Endothelial cell of umbilical vein (primary cell): ENCODE measurements around the gene CS. TPM values are rescaled to one million over a fixed set of nuclear protein-coding genes. Genes with fewer than 3 reads are reported as not detected.

Experiments
- BruUV-seq: library from RNA; stranded (reverse); fragments of 400-500 nt; replicated peaks from 2 replicates; lab custom pipeline; 2021; lab: Mats Ljungman, UMichigan
- CTCF ChIA-PET: fragments of 300-600, 350-600 bp; sonication (Branson Sonifier 250); formaldehyde crosslinking; loops from one replicate; lab custom pipeline; 2021; ENCODE audit warnings: antibody characterized with exemption, inconsistent platforms; lab: Charles Lee
- POLR2A ChIA-PET: fragments of 300-600, 350-600 bp; sonication (Branson Sonifier 250); formaldehyde crosslinking; loops from one replicate; lab custom pipeline; 2021; ENCODE audit warnings: antibody characterized with exemption, inconsistent platforms; lab: Charles Lee
- DNase-seq: peaks from one replicate; pipeline ENCODE4 v3.0.0-alpha.2; 2011; ENCODE audit warnings: low read depth, low spot score
- FAIRE-seq: peaks from 2 replicates; lab custom pipeline; 2011; peaks lifted over from hg19 to GRCh38; lab: Jason Lieb, UNC
- H2AFZ ChIP-seq: 2 replicates; pipeline ENCODE4 v1.6.0; 2012; ENCODE audit warnings: low read depth, low read length, control low read depth, inconsistent platforms
- H3K27ac ChIP-seq: 2 replicates; pipeline ENCODE4 v1.5.1; 2011; ENCODE audit warnings: low read depth, mild to moderate bottlenecking, control low read depth, low read length, moderate library complexity; ENCODE audit not compliant: insufficient read depth
- H3K27me3 ChIP-seq, 2 experiments: 2 replicates each; pipeline versions ENCODE4 v1.6.0 to v1.6.1; 2011; ENCODE audit warnings: low read length in 2 of 2, mixed read lengths in 1 of 2; ENCODE audit not compliant: control insufficient read depth in 2 of 2, insufficient read depth in 2 of 2
- H3K36me3 ChIP-seq, 2 experiments: 2 replicates in 1 of 2; 3 replicates in 1 of 2; pipeline ENCODE4 v1.5.1; 2011; ENCODE audit warnings: low read length in 2 of 2, mild to moderate bottlenecking in 1 of 2, moderate library complexity in 1 of 2; ENCODE audit not compliant: control insufficient read depth in 2 of 2, insufficient read depth in 2 of 2; ENCODE audit errors: extremely low read depth in 1 of 2
- H3K4me1 ChIP-seq: 3 replicates; pipeline ENCODE4 v1.5.1; 2011; ENCODE audit warnings: mild to moderate bottlenecking, low read length; ENCODE audit not compliant: control insufficient read depth, insufficient read depth; ENCODE audit errors: extremely low read depth
- H3K4me2 ChIP-seq: 2 replicates; pipeline ENCODE4 v1.6.1; 2011; ENCODE audit warnings: low read length, control low read depth, mixed read lengths; ENCODE audit not compliant: insufficient read depth
- H3K4me3 ChIP-seq, 3 experiments: fragments of 200-600 bp in 1 of 3; sonication (generic), shearing (Covaris generic) in 1 of 3; replicated peaks in 1 of 3; 2 replicates each; pipeline ENCODE4 v1.5.1; 2011 to 2016; ENCODE audit warnings: control low read depth in 3 of 3, low read length in 3 of 3, mild to moderate bottlenecking in 2 of 3, inconsistent platforms in 1 of 3, low read depth in 1 of 3, moderate library complexity in 1 of 3; ENCODE audit not compliant: insufficient read depth in 1 of 3
- H3K79me2 ChIP-seq: 2 replicates; pipeline ENCODE4 v1.6.0; 2012; ENCODE audit warnings: low read length, inconsistent platforms; ENCODE audit not compliant: control insufficient read depth, insufficient read depth
- H3K9ac ChIP-seq: replicated peaks from 2 replicates; pipeline ENCODE3; 2011; ENCODE audit warnings: low read length, control low read depth; ENCODE audit not compliant: insufficient read depth; ENCODE audit errors: extremely low read depth
- H3K9me1 ChIP-seq: replicated peaks from 3 replicates; pipeline ENCODE4 v1.6.0; 2011; ENCODE audit warnings: mild to moderate bottlenecking, low read length; ENCODE audit not compliant: control insufficient read depth, insufficient read depth; ENCODE audit errors: extremely low read depth
- H3K9me3 ChIP-seq: replicated peaks from 2 replicates; pipeline ENCODE4 v1.5.1; 2012; ENCODE audit warnings: low read length, inconsistent platforms; ENCODE audit not compliant: control insufficient read depth, insufficient read depth
- H4K20me1 ChIP-seq: replicated peaks from 2 replicates; pipeline ENCODE3; 2011; ENCODE audit warnings: mild to moderate bottlenecking, low read length; ENCODE audit not compliant: control insufficient read depth, insufficient read depth; ENCODE audit errors: extremely low read depth
- MYC ChIP-seq: IDR thresholded peaks from one replicate; pipeline ENCODE4 v1.6.1; 2011; ENCODE audit warnings: mild to moderate bottlenecking, low read depth, low read length
- POLR2A ChIP-seq: IDR thresholded peaks from 2 replicates; pipeline ENCODE4 v1.6.1; 2012; ENCODE audit warnings: low read depth, mild to moderate bottlenecking, control low read depth, low read length
- POLR2AphosphoS5 ChIP-seq: IDR thresholded peaks from 2 replicates; pipeline ENCODE4 v1.6.1; 2012; ENCODE audit warnings: low read depth, mild to moderate bottlenecking, control low read depth, low read length, moderate library complexity; ENCODE audit not compliant: insufficient read depth
- dilution Hi-C: fragments of 300-500 bp; cut with MboI; formaldehyde crosslinking; loops from one replicate; pipeline ENCODE4 v1.15.0; 2019; ENCODE audit warnings: low sequenced_read_pairs; ENCODE audit not compliant: extremely low pct_ligation_motif_present
- intact Hi-C: fragments of 100-400 bp; cut with micrococcal nuclease; formaldehyde crosslinking; loops from one replicate; pipeline ENCODE4 v1.10.0; 2022
- polyA plus RNA-seq, 4 experiments: library from polyadenylated mRNA; depleted of rRNA in 3 of 4; stranded (reverse) in 3 of 4; unstranded in 1 of 4; fragments of >200 nt; gene quantifications; 2 replicates each; pipeline versions ENCODE4 v1.2.1 to v1.2.3, GENCODE V29; 2011 to 2012; ENCODE audit warnings: missing spikeins in 1 of 4
- total RNA-seq: library from RNA; stranded (reverse); gene quantifications from 2 replicates; pipeline ENCODE4 v1.2.3, GENCODE V29; 2021
- TF ChIP-seq, protein P1 (sequence below), 2 donors: IDR thresholded peaks; 1 replicate in 1 of 2; 2 replicates in 1 of 2; pipeline ENCODE4 v1.5.1; 2011; ENCODE audit warnings: low read length in 2 of 2, mild to moderate bottlenecking in 2 of 2, moderate library complexity in 2 of 2, control low read depth in 1 of 2, inconsistent platforms in 1 of 2, low read depth in 1 of 2; ENCODE audit not compliant: insufficient read depth in 1 of 2; ENCODE audit errors: extremely low read depth in 1 of 2
- TF ChIP-seq, protein P2 (sequence below): IDR thresholded peaks from 2 replicates; pipeline ENCODE4 v1.6.1; 2011; ENCODE audit not compliant: insufficient read depth, insufficient read length

Gene CS
- total and polyA plus RNA-seq, 2 donors (not counting 3 experiments of a cell fraction or from before 2014, with no cell fraction given) = 129 to 312 TPM

DNA sequence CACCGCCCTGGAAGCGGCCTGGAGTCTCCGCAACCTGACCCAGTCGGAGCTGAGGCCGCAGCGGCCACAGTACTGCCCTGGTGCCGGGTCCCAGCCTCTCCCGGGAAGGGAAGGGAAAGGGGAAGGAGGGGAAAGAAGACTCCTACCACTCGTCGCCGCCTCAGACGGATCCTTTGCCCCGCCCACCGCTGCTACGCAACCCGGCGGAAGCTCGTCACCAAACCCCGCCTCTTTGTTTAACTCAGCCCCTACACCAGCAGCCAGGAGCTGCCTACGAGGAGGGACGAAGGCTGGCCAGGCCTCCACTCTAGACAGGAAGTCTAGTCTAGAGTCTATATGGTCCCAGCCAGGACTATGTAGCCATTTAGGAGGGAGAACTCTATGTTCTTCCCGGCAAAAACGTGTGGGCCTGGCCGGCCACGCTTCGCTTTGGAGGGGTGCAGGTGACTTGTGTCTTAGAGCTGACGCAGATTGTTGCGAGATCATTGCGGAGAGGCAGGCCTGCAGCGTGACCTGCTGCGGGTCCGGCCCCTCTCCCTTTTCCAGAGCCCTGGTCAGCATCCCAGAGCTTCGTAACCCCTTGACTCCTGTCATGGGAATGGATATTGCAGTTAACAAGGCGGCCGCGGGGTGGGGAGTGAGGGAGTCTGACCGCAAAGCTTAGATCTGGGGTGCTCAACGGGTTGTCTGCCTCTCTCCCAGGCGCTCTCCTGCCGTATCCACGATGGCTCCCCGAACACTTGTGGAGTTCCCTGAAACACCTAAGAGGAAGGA lies 78.2 kb downstream of the CS start, which contains the start of gene RNF41:
Gene RNF41, minus strand, starts transcription at position 166 of the 774 bp plus-strand sequence. CDS start 7,875 bp downstream, outside the sequence.
- TF ChIP-seq, protein P1, sequence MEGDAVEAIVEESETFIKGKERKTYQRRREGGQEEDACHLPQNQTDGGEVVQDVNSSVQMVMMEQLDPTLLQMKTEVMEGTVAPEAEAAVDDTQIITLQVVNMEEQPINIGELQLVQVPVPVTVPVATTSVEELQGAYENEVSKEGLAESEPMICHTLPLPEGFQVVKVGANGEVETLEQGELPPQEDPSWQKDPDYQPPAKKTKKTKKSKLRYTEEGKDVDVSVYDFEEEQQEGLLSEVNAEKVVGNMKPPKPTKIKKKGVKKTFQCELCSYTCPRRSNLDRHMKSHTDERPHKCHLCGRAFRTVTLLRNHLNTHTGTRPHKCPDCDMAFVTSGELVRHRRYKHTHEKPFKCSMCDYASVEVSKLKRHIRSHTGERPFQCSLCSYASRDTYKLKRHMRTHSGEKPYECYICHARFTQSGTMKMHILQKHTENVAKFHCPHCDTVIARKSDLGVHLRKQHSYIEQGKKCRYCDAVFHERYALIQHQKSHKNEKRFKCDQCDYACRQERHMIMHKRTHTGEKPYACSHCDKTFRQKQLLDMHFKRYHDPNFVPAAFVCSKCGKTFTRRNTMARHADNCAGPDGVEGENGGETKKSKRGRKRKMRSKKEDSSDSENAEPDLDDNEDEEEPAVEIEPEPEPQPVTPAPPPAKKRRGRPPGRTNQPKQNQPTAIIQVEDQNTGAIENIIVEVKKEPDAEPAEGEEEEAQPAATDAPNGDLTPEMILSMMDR (IDR thresholded peaks at IDR 0.05; ENCODE audit: extremely low read depth in 1 of 2, insufficient read depth in 1 of 2, low read depth in 1 of 2, low read length in 2 of 2) = peak in 1 of 2 donors; percentile 25
- TF ChIP-seq MYC = no peak
- peak; percentile 90 for TF ChIP-seq POLR2A
- TF ChIP-seq POLR2AphosphoS5 = peak; percentile 89
- TF ChIP-seq, protein P2, sequence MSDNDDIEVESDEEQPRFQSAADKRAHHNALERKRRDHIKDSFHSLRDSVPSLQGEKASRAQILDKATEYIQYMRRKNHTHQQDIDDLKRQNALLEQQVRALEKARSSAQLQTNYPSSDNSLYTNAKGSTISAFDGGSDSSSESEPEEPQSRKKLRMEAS = peak; percentile 3
- Histone ChIP-seq H3K9ac (peak within 1 kb of the TSS; percentile 94), H4K20me1 (no peaks in the 10 kb centered on the region), H3K4me2 (peak within 1 kb of the TSS; percentile 71), H3K36me3 (no peaks in the 10 kb centered on the region), H3K27ac (peak within 1 kb of the TSS; percentile 95), H3K79me2 (peaks cover 23% of the 10 kb centered on the region), H2AFZ (peak within 1 kb of the TSS; percentile 57), H3K9me3 (no peaks in the 10 kb centered on the region), H3K27me3 (no peaks in the 10 kb centered on the region), H3K9me1 (no peaks in the 10 kb centered on the region), H3K4me1 (peaks cover 19% of the 10 kb centered on the region), H3K4me3 (peak within 1 kb of the TSS; percentile 80 to 93 (median 82))
- ChIA-PET CTCF (interaction anchor here (0.8 to 4.0 kb wide), 21 partner anchors 10 to 484 kb away, joined by 3 to 75 read pairs (median 6); partner anchors contain the start of genes ANKRD52, ESYT1, SMARCC2 and ZC3H10), POLR2A (interaction anchor here (0.6 to 3.2 kb wide), 13 partner anchors 10 to 227 kb away, joined by 3 to 37 read pairs (median 6); partner anchors contain the start of genes ANKRD52, CNPY2, ESYT1 and SMARCC2)
- TSS peak; percentile 72 for BruUV-seq
- intact Hi-C loops (no loop called here), dilution Hi-C loops (no loop called here)
- FAIRE-seq (peak; percentile 97), DNase-seq (peak; percentile 98)

Other genes starting within 250 kb of the CS start
- 0.11 TPM in 1 of 2 replicates, not detected in the other for gene ERBB3, start 220.2 kb downstream of the CS start, total RNA-seq
- 0.08 and 1.5 TPM in 2 replicates for gene ERBB3, start 220.2 kb downstream of the CS start, polyA plus RNA-seq
- 170 and 188 TPM in 2 replicates for gene PA2G4, start 195.8 kb downstream of the CS start, total RNA-seq
- 94.2 and 121 TPM in 2 replicates for gene PA2G4, start 195.8 kb downstream of the CS start, polyA plus RNA-seq
- 3,212 and 3,428 TPM in 2 replicates for gene RPL41, start 183.7 kb downstream of the CS start, total RNA-seq
- 9,033 and 9,990 TPM in 2 replicates for gene RPL41, start 183.7 kb downstream of the CS start, polyA plus RNA-seq
- 8.7 and 10.1 TPM in 2 replicates for gene ZC3H10, start 182.1 kb downstream of the CS start, total RNA-seq
- gene ZC3H10, start 182.1 kb downstream of the CS start, polyA plus RNA-seq = 2.6 and 3.0 TPM in 2 replicates
- gene ESYT1, start 172.1 kb downstream of the CS start, total RNA-seq = 133 and 161 TPM in 2 replicates
- gene ESYT1, start 172.1 kb downstream of the CS start, polyA plus RNA-seq = 233 and 234 TPM in 2 replicates
- 135 and 137 TPM in 2 replicates for gene MYL6B, start 147.7 kb downstream of the CS start, total RNA-seq
- 130 and 185 TPM in 2 replicates for gene MYL6B, start 147.7 kb downstream of the CS start, polyA plus RNA-seq
- gene MYL6, start 142.0 kb downstream of the CS start, total RNA-seq = 2,364 and 2,543 TPM in 2 replicates
- gene MYL6, start 142.0 kb downstream of the CS start, polyA plus RNA-seq = 6,581 and 8,470 TPM in 2 replicates
- gene SMARCC2, start 110.8 kb downstream of the CS start, total RNA-seq = 117 and 121 TPM in 2 replicates
- 51.1 and 51.9 TPM in 2 replicates for gene SMARCC2, start 110.8 kb downstream of the CS start, polyA plus RNA-seq
- gene RNF41, start 78.4 kb downstream of the CS start, total RNA-seq = 80.1 and 88.3 TPM in 2 replicates
- gene RNF41, start 78.4 kb downstream of the CS start, polyA plus RNA-seq = 203 and 241 TPM in 2 replicates
- 41.0 and 42.4 TPM in 2 replicates for gene NABP2, start 76.0 kb downstream of the CS start, total RNA-seq
- gene NABP2, start 76.0 kb downstream of the CS start, polyA plus RNA-seq = 55.3 and 59.7 TPM in 2 replicates
- not detected in 2 replicates for gene SLC39A5, start 70.3 kb downstream of the CS start, total RNA-seq
- 0.10 and 0.11 TPM in 2 replicates for gene SLC39A5, start 70.3 kb downstream of the CS start, polyA plus RNA-seq
- 62.0 and 66.3 TPM in 2 replicates for gene ANKRD52, start 41.9 kb downstream of the CS start, total RNA-seq
- gene ANKRD52, start 41.9 kb downstream of the CS start, polyA plus RNA-seq = 28.6 and 30.8 TPM in 2 replicates
- 14.7 and 15.3 TPM in 2 replicates for gene COQ10A, start 33.4 kb downstream of the CS start, total RNA-seq
- 30.2 and 32.4 TPM in 2 replicates for gene COQ10A, start 33.4 kb downstream of the CS start, polyA plus RNA-seq
- gene CNPY2, start 15.7 kb upstream of the CS start, total RNA-seq = 166 and 183 TPM in 2 replicates
- 205 and 256 TPM in 2 replicates for gene CNPY2, start 15.7 kb upstream of the CS start, polyA plus RNA-seq
- 21.5 and 24.4 TPM in 2 replicates for gene PAN2, start 33.7 kb upstream of the CS start, total RNA-seq
- gene PAN2, start 33.7 kb upstream of the CS start, polyA plus RNA-seq = 21.0 and 21.9 TPM in 2 replicates
- gene IL23A, start 38.6 kb upstream of the CS start, total RNA-seq = not detected in 2 replicates
- 0.12 TPM in 1 of 2 replicates, not detected in the other for gene IL23A, start 38.6 kb upstream of the CS start, polyA plus RNA-seq
- gene STAT2, start 59.8 kb upstream of the CS start, total RNA-seq = 66.5 and 74.8 TPM in 2 replicates
- gene STAT2, start 59.8 kb upstream of the CS start, polyA plus RNA-seq = 58.5 and 62.8 TPM in 2 replicates
- not detected in 2 replicates for gene APOF, start 62.5 kb upstream of the CS start, total RNA-seq
- not detected in 2 replicates for gene APOF, start 62.5 kb upstream of the CS start, polyA plus RNA-seq
- gene TIMELESS, start 149.1 kb upstream of the CS start, total RNA-seq = 28.2 and 28.4 TPM in 2 replicates
- gene TIMELESS, start 149.1 kb upstream of the CS start, polyA plus RNA-seq = 3.6 and 6.1 TPM in 2 replicates
- gene MIP, start 154.3 kb upstream of the CS start, total RNA-seq = not detected in 2 replicates
- 0.18 TPM in 1 of 2 replicates, not detected in the other for gene MIP, start 154.3 kb upstream of the CS start, polyA plus RNA-seq
- 3.4 and 3.5 TPM in 2 replicates for gene SPRYD4, start 168.2 kb upstream of the CS start, total RNA-seq
- 3.8 and 4.0 TPM in 2 replicates for gene SPRYD4, start 168.2 kb upstream of the CS start, polyA plus RNA-seq
- 0.33 TPM in 1 of 2 replicates, not detected in the other for gene GLS2, start 187.8 kb upstream of the CS start, total RNA-seq
- gene GLS2, start 187.8 kb upstream of the CS start, polyA plus RNA-seq = 0.04 and 0.18 TPM in 2 replicates
- 95.4 and 103 TPM in 2 replicates for gene RBMS2, start 221.5 kb upstream of the CS start, total RNA-seq
- gene RBMS2, start 221.5 kb upstream of the CS start, polyA plus RNA-seq = 66.8 and 90.5 TPM in 2 replicates